RWPE2 (cell line): ENCODE results near the gene TRAPPC2L.

ENCODE experiments used
- ATAC-seq: fragments of 200-7000 bp; cut with Tn5 transposase; 3 replicates; pipeline ENCODE4 v1.9.1; 2021; ENCODE audit warnings: low read depth
- DNase-seq: peaks from one replicate; pipeline ENCODE4 v3.0.0-alpha.2; 2020; ENCODE audit warnings: low spot score
- H3K27ac ChIP-seq: fragments of 450-650 bp; 2 replicates; pipeline ENCODE4 v1.5.1; 2017; ENCODE audit warnings: mild to moderate bottlenecking; ENCODE audit not compliant: poor library complexity, severe bottlenecking
- H3K27me3 ChIP-seq: fragments of 250-450 bp; sonication (Bioruptor Pico); 2 replicates; pipeline ENCODE4 v1.5.1; 2021; ENCODE audit warnings: mild to moderate bottlenecking, moderate library complexity; ENCODE audit not compliant: insufficient read depth, poor library complexity, severe bottlenecking
- H3K36me3 ChIP-seq: fragments of 250-450 bp; sonication (Bioruptor Pico); 2 replicates; pipeline ENCODE4 v1.5.1; 2020; ENCODE audit warnings: low read depth, mild to moderate bottlenecking, moderate library complexity
- H3K4me1 ChIP-seq: fragments of 250-450 bp; sonication (Bioruptor Pico); 2 replicates; pipeline ENCODE4 v1.5.1; 2021; ENCODE audit warnings: mild to moderate bottlenecking, moderate library complexity; ENCODE audit not compliant: insufficient read depth, poor library complexity, severe bottlenecking
- H3K4me3 ChIP-seq: fragments of 250-450 bp; sonication (Bioruptor Pico); 2 replicates; pipeline ENCODE4 v1.5.1; 2021; ENCODE audit warnings: mild to moderate bottlenecking, moderate library complexity; ENCODE audit not compliant: severe bottlenecking
- H3K9me3 ChIP-seq: fragments of 250-450 bp; sonication (Bioruptor Pico); 2 replicates; pipeline ENCODE4 v1.5.1; 2021; ENCODE audit warnings: mild to moderate bottlenecking, moderate library complexity; ENCODE audit not compliant: severe bottlenecking
- CTCF ChIP-seq: fragments of 450-650 bp; IDR thresholded peaks from one replicate; pipeline ENCODE4 v1.5.1; 2017; ENCODE audit warnings: mild to moderate bottlenecking, moderate library complexity; ENCODE audit not compliant: poor library complexity, severe bottlenecking

TRAPPC2L gene

DNA sequence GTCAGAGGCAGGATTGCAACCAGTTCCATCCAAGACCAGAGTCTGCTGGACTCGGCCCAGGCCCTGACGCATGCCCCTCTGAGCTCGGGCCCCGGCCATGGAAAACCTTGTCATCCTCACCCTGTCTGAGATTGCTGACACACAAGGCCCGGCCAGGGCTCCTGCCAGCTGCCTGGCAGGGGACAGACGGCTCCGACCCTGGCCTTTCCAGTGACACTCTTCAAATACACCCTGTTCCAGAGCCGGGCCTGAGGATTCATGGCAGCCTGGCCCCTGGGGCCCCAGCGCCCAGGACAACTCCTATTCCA lies 12.7 kb downstream of the TRAPPC2L start:
- DNase-seq (no peak), ATAC-seq (no peak)
- no peaks in the 10 kb centered on the region for H3K4me1 ChIP-seq
- H3K27ac ChIP-seq = no peak overlapping the region
- H3K9me3 ChIP-seq = no peaks in the 10 kb centered on the region
- no peaks in the 10 kb centered on the region for H3K36me3 ChIP-seq
- no peak for TF ChIP-seq CTCF
- H3K4me3 ChIP-seq = no peak overlapping the region
- peaks cover 5% of the 10 kb centered on the region for H3K27me3 ChIP-seq

- H3K36me3 ChIP-seq = no peaks in the 10 kb centered on the region
- TF ChIP-seq CTCF = no peak
- no peak overlapping the region for H3K4me3 ChIP-seq
- no peak for DNase-seq
- no peak for ATAC-seq
- peaks cover 5% of the 10 kb centered on the region for H3K27me3 ChIP-seq
- no peak overlapping the region for H3K27ac ChIP-seq
- H3K9me3 ChIP-seq = no peaks in the 10 kb centered on the region
- H3K4me1 ChIP-seq = no peaks in the 10 kb centered on the region
These were observed 13.9 kb downstream of the TRAPPC2L start for GRCh38 chr16:88870608-88871348.

- no peak for DNase-seq
- H3K27ac ChIP-seq = no peak overlapping the region
These were observed 14.4 kb downstream of the TRAPPC2L start for GRCh38 chr16:88871349-88871702.

GRCh38 chr16:88871730-88872416 lies 14.9 kb downstream of the TRAPPC2L start:
- no peaks in the 10 kb centered on the region for H3K36me3 ChIP-seq
- H3K4me3 ChIP-seq = no peak overlapping the region
- H3K27me3 ChIP-seq = peaks cover 10% of the 10 kb centered on the region
- H3K4me1 ChIP-seq = no peaks in the 10 kb centered on the region
- H3K27ac ChIP-seq = no peak overlapping the region
- TF ChIP-seq CTCF = no peak
- ATAC-seq = no peak
- DNase-seq = no peak
- H3K9me3 ChIP-seq = no peaks in the 10 kb centered on the region

More at GRCh38 chr16:88871349-88871702, 14.4 kb downstream of the TRAPPC2L start:
- no peaks in the 10 kb centered on the region for H3K36me3 ChIP-seq
- H3K4me1 ChIP-seq = no peaks in the 10 kb centered on the region
- ATAC-seq = no peak
- H3K9me3 ChIP-seq = no peaks in the 10 kb centered on the region
- H3K27me3 ChIP-seq = peaks cover 7% of the 10 kb centered on the region
- no peak overlapping the region for H3K4me3 ChIP-seq
- TF ChIP-seq CTCF = no peak

- Histone ChIP-seq H3K27me3 (peaks cover 10% of the 10 kb centered on the region), H3K9me3 (no peaks in the 10 kb centered on the region), H3K36me3 (no peaks in the 10 kb centered on the region), H3K27ac (no peak overlapping the region), H3K4me1 (no peaks in the 10 kb centered on the region), H3K4me3 (no peak overlapping the region)
- ATAC-seq (no peak), DNase-seq (no peak)
- no peak for TF ChIP-seq CTCF
These were observed 15.9 kb downstream of the TRAPPC2L start for GRCh38 chr16:88872650-88873331.
